NCI-H524 (cell line): ENCODE results near the gene MICA.
A peak's percentile ranks its signal among the peaks of the same experiment; 100 is the strongest.

Source experiments
- DNase-seq, 2 experiments: peaks; one replicate each; lab custom pipeline; 2025; lab: John Stamatoyannopoulos, UW

MICA gene

DNA sequence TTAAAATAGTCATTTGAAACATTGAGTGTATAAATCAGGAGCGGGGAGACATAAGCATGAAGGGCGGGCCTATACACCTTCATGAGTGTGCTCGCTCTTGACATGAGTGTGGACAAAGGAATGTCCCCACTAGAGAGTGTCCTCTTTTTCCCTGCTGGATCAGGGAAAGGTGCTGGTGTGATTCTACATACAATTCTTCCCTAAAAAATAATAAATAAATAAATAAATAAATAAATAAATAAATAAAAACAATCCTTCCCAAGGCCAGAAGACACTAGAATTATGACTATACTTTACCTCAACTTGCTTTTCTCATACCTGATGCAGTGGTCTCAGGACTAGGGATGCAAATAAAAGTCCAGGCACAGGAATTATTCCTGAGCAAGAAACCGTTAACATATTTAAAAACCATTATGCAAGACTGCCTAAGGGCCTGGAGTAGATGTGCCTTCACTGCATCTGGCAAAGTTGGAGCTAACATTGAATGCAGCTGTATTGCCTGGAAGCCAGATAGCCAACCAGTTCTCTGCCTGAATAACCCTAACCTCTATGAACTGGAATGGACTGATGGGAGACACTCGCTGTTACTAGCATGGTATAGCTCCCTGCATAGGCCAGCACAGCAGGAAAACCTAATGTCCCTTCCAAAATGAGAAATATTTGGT is 57.1 kb downstream of the MICA start:
- DNase-seq = no peak

DNA sequence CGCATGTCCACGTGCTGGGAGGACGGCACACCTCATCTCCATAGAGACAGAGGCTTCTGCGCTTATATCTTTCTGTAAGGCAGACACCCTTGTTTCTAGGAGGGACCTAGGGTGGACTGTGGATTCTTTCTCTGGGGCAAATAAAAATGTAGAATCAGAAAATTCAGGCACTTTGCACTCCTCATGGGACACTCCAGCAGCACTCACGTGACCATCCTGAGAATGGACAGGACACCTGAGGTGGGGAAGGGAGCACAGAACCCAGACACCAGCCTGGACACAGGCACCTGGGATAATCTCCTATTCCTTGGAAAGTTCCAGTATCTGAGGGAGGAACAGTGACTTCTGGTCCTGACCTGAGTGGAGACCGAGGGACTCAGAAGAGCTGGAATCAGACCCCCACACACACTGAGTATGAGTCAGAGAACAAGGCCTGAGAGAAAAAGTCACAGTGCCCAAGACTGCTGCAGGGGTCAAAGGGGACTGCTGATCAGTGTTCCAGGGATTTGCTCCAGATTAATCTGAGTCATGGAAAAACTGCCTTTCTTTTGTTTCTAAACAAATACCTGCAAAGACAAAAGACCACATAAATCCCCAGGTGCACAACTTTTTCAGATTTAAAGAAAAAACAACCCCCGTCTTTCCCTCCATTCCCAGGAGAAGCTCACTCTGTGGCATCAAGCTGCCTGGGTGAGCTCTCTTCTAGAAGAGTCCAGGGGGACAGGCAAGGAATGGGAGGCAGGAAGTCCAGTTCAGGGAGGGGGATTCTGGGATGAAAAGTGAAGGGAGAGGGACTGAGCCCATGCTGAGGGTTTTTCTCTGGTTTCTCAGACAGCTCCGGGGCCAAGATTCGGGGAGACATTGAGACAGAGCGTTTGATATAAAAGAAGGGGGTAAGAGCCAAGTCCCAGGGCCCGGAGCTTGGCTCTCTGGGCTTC is 58.9 kb downstream of the MICA start:
- DNase-seq = no peak

DNA sequence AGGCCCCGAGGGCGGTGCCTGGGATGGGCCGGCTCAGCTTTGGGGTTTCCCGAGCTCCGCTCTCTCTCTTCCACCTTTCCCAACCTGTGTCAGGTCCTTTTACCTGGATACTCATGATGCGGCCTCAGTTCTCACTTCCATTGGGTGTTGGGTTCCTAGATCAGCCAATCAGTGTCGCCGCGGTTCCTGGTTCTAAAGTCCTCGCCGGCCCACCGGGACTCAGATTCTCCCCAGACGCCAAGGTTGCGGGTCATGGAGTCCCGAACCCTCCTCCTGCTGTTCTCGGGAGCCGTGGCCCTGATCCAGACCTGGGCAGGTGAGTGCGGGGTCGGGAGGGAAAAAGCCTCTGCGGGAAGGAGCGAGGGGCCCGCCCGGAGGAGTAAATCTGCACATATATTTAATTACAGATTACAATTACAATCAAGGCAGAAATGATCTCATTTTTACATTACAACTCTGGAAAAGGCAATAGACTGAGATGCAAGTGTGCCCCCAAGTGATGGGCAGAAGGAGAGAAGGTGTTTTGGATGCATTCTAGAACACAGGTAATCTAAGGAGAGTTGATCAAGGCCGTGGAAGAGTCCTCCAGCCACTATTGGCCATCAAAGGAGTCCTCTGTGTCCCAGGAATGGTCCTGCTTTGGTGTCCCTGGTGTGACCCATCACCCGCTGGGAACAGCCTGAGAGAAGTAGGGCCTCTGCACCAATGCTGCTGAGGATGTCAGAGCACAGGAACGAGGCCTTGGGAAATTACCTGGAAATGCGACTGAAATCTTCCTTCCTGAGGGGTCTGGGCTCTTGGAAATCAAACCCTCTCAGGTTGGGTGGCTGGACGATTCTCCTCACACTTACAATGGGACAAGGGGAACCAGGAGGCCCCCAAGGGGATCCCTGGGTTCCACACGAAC is 59.8 kb downstream of the MICA start:
- peak in 1 of 2 experiments; percentile 2 for DNase-seq

DNA sequence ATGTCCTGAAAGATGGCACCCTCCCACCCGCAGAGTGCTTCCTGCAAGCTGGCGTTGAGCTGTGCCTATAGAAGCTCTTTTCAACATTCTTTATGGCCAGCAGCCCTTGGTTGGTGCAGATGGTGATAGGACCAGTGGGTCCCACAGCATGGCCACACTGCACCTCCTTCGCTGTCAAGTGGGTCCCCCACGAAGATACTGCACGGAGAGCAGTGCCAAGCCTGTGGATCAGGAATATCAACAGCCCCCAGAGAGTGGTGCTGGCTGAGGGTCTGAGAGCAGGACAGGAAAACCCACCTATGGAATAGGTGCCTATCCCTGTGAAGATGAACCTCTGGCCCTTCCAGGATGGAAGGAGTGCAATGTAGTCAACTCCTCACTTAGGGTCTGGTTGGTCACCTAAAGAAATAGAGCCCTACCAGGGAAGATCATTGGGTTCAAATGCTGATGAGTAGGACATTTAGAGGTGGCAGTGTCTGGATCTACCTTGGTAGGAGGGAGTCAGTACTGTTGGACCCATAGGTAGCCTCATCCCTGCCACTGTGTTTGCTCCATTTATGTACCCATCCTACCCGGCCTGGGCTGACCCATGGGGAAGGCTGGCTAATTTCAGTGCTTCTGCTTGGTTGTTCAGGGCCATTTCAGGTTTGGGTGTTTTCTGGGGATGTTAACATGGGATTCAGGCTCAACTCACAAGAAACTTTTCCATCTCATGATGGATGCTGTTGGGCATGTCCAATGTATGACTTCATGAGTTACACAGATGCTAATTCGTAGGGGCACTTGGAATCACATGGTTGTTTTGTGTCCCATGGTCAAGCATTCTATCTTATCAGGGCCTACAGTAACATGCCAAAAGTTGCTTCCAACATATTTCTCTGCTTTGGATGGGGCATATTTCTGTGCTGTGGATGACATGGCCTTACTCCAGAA is 61.1 kb downstream of the MICA start:
- DNase-seq = no peak
